Spleen (tissue), 7 donors: Measurements from ENCODE around the gene WBP1L.
"Not testable (repeated sequence)": the region's sequence is repeated elsewhere in the genome, so short reads cannot be mapped to it uniquely, and the experiment has no call there.

Experiments used
- POLR2A ChIP-seq, 3 donors: fragments of 450-650 bp; IDR thresholded peaks; one replicate each; pipeline ENCODE4 v1.5.1; 2017; ENCODE audit warnings: antibody characterized with exemption in 3 of 3, mild to moderate bottlenecking in 1 of 3
- POLR2AphosphoS5 ChIP-seq, 3 donors: sonication (generic); formaldehyde crosslinking; IDR thresholded peaks; one replicate each; pipeline ENCODE4 v1.5.1; 2017; ENCODE audit warnings: antibody characterized with exemption in 3 of 3
- TF ChIP-seq, protein P1 (sequence below), 11 experiments: fragments of 200-600 bp in 7 of 11; fragments of 450-650 bp in 4 of 11; sonication (generic) in 4 of 11; IDR thresholded peaks in 8 of 11; conservative IDR thresholded peaks in 3 of 11; 1 replicate in 7 of 11; 2 replicates in 4 of 11; pipeline versions ENCODE4 v1.4.0 to v1.8.0; 2016 to 2021; ENCODE audit warnings: antibody characterized with exemption in 11 of 11, inconsistent platforms in 4 of 11, mild to moderate bottlenecking in 1 of 11
- donor health status: DM: no; HTN: no; CAD: no; lungs with moderate emphysema.
- donor health status: DM: no; HTN: no; CAD: no.
- donor health status: DM: no; HTN: no; CAD: no.

DNA sequence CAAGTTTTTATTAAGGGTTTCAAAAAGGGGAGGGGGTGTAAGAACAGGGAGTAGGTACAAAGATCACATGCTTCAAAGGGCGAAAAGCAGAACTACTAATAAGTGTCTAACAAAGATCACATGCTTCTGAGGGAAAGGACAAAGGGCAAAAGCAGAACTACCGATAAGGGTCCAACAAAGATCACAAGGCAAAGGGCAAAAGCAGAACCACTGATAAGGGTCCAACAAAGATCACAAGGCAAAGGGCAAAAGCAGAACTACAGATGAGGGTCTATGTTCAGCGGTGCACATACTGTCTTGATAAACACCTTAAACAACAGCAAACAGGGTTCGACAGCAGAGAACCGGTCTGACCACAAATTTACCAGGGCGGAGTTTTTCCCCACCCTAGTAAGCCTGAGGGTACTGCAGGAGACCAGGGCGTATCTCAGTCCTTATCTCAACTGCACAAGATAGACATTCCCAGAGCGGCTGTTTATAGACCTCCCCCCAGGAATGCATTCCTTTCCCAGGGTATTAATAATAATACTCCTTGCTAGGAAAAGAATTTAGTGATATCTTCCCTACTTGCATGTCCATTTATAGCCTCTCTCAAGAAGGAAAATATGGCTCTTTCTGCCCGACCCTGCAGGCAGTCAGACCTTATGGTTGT, 94.7 kb downstream of the WBP1L start:
- TF ChIP-seq, protein P1, sequence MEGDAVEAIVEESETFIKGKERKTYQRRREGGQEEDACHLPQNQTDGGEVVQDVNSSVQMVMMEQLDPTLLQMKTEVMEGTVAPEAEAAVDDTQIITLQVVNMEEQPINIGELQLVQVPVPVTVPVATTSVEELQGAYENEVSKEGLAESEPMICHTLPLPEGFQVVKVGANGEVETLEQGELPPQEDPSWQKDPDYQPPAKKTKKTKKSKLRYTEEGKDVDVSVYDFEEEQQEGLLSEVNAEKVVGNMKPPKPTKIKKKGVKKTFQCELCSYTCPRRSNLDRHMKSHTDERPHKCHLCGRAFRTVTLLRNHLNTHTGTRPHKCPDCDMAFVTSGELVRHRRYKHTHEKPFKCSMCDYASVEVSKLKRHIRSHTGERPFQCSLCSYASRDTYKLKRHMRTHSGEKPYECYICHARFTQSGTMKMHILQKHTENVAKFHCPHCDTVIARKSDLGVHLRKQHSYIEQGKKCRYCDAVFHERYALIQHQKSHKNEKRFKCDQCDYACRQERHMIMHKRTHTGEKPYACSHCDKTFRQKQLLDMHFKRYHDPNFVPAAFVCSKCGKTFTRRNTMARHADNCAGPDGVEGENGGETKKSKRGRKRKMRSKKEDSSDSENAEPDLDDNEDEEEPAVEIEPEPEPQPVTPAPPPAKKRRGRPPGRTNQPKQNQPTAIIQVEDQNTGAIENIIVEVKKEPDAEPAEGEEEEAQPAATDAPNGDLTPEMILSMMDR (IDR thresholded peaks at IDR 0.05 in 8 of 11, conservative IDR thresholded peaks at IDR 0.05 in 3 of 11), result not testable (repeated sequence)
- not testable (repeated sequence) for TF ChIP-seq POLR2A, POLR2AphosphoS5 (IDR thresholded peaks at IDR 0.05)
